Dermis blood vessel endothelial cell (primary cell): Measurements from ENCODE around the gene TARBP1. TPM values are rescaled to one million over a fixed set of nuclear protein-coding genes. Genes with fewer than 3 reads are reported as not detected.
"Not testable (repeated sequence)": the region's sequence is repeated elsewhere in the genome, so short reads cannot be mapped to it uniquely, and the experiment has no call there.

Experiments
- DNase-seq: peaks from one replicate; pipeline ENCODE4 v3.0.0; 2010
- total RNA-seq: library from RNA; depleted of rRNA; stranded (reverse); fragments of >200 nt; gene quantifications from 2 replicates; pipeline ENCODE4 v1.2.3, GENCODE V29; 2014

Gene TARBP1
- total RNA-seq, 1 donor from 2014 or later = 23.3 TPM

- no peak for DNase-seq
These were observed 90.9 kb downstream of the TARBP1 start for GRCh38 chr1:234388094-234388493.

- no peak for DNase-seq
These were observed 92.9 kb downstream of the TARBP1 start for GRCh38 chr1:234386122-234386521.

GRCh38 chr1:234381699-234382555 lies 97.1 kb downstream of the TARBP1 start:
- no peak for DNase-seq

GRCh38 chr1:234379591-234380109 lies 99.3 kb downstream of the TARBP1 start:
- DNase-seq = not testable (repeated sequence)

GRCh38 chr1:234375672-234376071 lies 103.3 kb downstream of the TARBP1 start:
- DNase-seq = no peak

GRCh38 chr1:234373959-234374254 lies 105.1 kb downstream of the TARBP1 start:
- DNase-seq = no peak

- peak; percentile 97 for DNase-seq
These were observed 105.7 kb downstream of the TARBP1 start, which contains the start of gene COA6 for GRCh38 chr1:234373064-234373958. COA6 (plus strand) TSS chr1:234373456; CDS start chr1:234373467, 11 bp downstream.

GRCh38 chr1:234372011-234372757 lies 106.8 kb downstream of the TARBP1 start:
- no peak for DNase-seq

GRCh38 chr1:234371414-234371813 lies 107.6 kb downstream of the TARBP1 start:
- no peak for DNase-seq

GRCh38 chr1:234369784-234370183 lies 109.2 kb downstream of the TARBP1 start:
- DNase-seq = no peak

GRCh38 chr1:234369033-234369430 lies 109.9 kb downstream of the TARBP1 start:
- no peak for DNase-seq

GRCh38 chr1:234368320-234369032 lies 110.5 kb downstream of the TARBP1 start:
- no peak for DNase-seq

GRCh38 chr1:234362558-234362957 lies 116.4 kb downstream of the TARBP1 start:
- no peak for DNase-seq

- DNase-seq = no peak
These were observed 117.8 kb downstream of the TARBP1 start for GRCh38 chr1:234361102-234361603.

GRCh38 chr1:234357831-234358230 lies 121.1 kb downstream of the TARBP1 start:
- no peak for DNase-seq

- DNase-seq = not testable (repeated sequence)
These were observed 122.2 kb downstream of the TARBP1 start for GRCh38 chr1:234356615-234357269.

GRCh38 chr1:234355782-234356510 lies 123.0 kb downstream of the TARBP1 start:
- no peak for DNase-seq

- DNase-seq = no peak
These were observed 130.0 kb downstream of the TARBP1 start for GRCh38 chr1:234348964-234349363.

- no peak for DNase-seq
These were observed 133.7 kb downstream of the TARBP1 start for GRCh38 chr1:234345237-234345636.

- no peak for DNase-seq
These were observed 136.2 kb downstream of the TARBP1 start for GRCh38 chr1:234342774-234343173.
